H1 (cell line): Measurements from ENCODE around the gene SPEM3. TPM values are rescaled to one million over a fixed set of nuclear protein-coding genes. Genes with fewer than 3 reads are reported as not detected.

Experiments used
- CBX5 ChIP-seq: fragments of 300-800, 300-1000 bp; sonication (generic); IDR thresholded peaks from 2 replicates; pipeline ENCODE4 v1.7.1; 2016; ENCODE audit warnings: antibody characterized with exemption, low read length, low read depth
- EP300 ChIP-seq, 2 experiments: IDR thresholded peaks; 1 replicate in 1 of 2; 2 replicates in 1 of 2; pipeline ENCODE4 v1.6.1; 2011 to 2012; ENCODE audit warnings: low read depth in 2 of 2, low read length in 2 of 2, mild to moderate bottlenecking in 2 of 2, borderline replicate concordance in 1 of 2, inconsistent platforms in 1 of 2, moderate library complexity in 1 of 2
- EZH2 ChIP-seq: fragments of 200-600 bp; sonication (generic); IDR thresholded peaks from 2 replicates; pipeline ENCODE4 v1.7.1; 2012; ENCODE audit warnings: low read depth, mild to moderate bottlenecking, moderate library complexity, low read length, inconsistent platforms; ENCODE audit not compliant: severe bottlenecking
- JUN ChIP-seq: IDR thresholded peaks from 2 replicates; pipeline ENCODE4 v1.6.1; 2011; ENCODE audit warnings: low read depth, mild to moderate bottlenecking, improper control_type of control experiment, low read length
- NANOG ChIP-seq: IDR thresholded peaks from 2 replicates; pipeline ENCODE4 v1.6.1; 2011; ENCODE audit warnings: low read length, low read depth, mild to moderate bottlenecking, inconsistent platforms; ENCODE audit not compliant: insufficient read depth, poor library complexity, severe bottlenecking
- RBBP5 ChIP-seq: IDR thresholded peaks from 2 replicates; pipeline ENCODE4 v1.7.1; 2012; ENCODE audit warnings: low read depth, mild to moderate bottlenecking, inconsistent platforms, low read length, moderate library complexity, borderline replicate concordance
- TBP ChIP-seq: IDR thresholded peaks from 2 replicates; pipeline ENCODE4 v1.6.1; 2011; ENCODE audit warnings: low read depth, low read length, improper control_type of control experiment
- polyA plus RNA-seq, 7 experiments: library from polyadenylated mRNA; depleted of rRNA in 3 of 7; stranded (reverse) in 5 of 7; unstranded in 2 of 7; fragments of >200 nt in 5 of 7; fragments of 200-250 nt in 2 of 7; gene quantifications; 1 replicate in 5 of 7; 2 replicates in 1 of 7; 4 replicates in 1 of 7; pipeline versions ENCODE4 v1.2.1 to v1.2.3, GENCODE V29; 2011 to 2013; ENCODE audit warnings: missing spikeins in 2 of 7, mixed read lengths in 2 of 7
- total RNA-seq: library from RNA; stranded (reverse); fragmentation: NEBNext Ultra II Directional; extraction: Animal tissue kit (Norgen Biotek cat#: 25700); gene quantifications from 2 replicates; pipeline ENCODE4 v1.2.1, GENCODE V29; 2021
- TF ChIP-seq, protein P1 (sequence below): fragments of 300-600 bp; sonication (generic); IDR thresholded peaks from 2 replicates; pipeline ENCODE4 v1.7.1; 2012; ENCODE audit warnings: low read length, moderate library complexity, mild to moderate bottlenecking, inconsistent platforms; ENCODE audit not compliant: insufficient replicate concordance

Gene SPEM3
- total and polyA plus RNA-seq, 2 of the 8 experiments (the other 6 are each of a cell fraction or from before 2014, with no cell fraction given): 0.02 TPM; not detected in 1

DNA sequence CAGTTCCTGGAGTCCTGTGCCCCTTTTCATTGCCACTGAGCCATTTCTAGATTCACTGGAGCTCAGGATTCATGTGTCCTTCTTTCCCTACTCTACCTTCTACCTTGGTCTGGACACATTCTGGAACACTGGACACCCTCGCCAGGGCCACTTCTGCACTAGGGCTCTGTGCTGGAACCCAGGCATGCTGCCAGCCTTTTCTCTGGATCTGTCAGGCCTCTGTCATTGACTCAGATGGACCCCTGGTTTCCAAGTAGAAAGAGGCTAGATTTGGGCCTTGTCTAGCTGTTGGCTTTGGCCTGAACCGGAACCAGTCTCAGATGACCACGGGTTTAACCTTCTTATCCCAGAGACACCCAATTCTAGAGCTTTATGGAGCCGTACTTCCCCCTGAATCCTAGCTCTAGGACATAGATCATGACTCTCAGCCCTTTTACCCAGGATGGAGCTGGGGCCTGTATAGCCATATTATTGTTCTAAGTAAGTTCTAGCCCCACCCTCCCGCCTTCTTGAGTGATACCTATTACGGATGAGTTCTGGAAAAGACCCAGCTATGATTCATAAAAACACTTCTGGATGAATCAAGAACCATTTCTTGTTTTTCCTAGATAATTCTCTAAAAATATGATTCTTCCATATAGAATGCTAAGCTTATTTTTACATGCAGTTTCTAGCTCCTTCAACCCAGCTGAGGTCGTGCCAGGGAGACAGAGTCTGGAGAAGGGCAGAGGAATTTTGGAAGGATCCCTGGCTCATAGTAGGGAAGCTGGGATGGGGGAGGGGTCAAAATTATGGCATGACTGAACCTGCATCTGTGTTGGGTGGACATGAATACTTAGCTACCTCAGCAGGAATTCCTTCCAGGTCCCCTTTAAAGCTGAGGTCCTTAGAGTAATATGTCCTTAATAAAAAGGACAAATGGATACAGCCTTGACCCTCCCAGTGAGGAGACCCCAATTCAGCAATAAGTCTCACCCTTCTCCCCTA is 15.1 kb downstream of the SPEM3 start (continued):
- TF ChIP-seq, protein P1, sequence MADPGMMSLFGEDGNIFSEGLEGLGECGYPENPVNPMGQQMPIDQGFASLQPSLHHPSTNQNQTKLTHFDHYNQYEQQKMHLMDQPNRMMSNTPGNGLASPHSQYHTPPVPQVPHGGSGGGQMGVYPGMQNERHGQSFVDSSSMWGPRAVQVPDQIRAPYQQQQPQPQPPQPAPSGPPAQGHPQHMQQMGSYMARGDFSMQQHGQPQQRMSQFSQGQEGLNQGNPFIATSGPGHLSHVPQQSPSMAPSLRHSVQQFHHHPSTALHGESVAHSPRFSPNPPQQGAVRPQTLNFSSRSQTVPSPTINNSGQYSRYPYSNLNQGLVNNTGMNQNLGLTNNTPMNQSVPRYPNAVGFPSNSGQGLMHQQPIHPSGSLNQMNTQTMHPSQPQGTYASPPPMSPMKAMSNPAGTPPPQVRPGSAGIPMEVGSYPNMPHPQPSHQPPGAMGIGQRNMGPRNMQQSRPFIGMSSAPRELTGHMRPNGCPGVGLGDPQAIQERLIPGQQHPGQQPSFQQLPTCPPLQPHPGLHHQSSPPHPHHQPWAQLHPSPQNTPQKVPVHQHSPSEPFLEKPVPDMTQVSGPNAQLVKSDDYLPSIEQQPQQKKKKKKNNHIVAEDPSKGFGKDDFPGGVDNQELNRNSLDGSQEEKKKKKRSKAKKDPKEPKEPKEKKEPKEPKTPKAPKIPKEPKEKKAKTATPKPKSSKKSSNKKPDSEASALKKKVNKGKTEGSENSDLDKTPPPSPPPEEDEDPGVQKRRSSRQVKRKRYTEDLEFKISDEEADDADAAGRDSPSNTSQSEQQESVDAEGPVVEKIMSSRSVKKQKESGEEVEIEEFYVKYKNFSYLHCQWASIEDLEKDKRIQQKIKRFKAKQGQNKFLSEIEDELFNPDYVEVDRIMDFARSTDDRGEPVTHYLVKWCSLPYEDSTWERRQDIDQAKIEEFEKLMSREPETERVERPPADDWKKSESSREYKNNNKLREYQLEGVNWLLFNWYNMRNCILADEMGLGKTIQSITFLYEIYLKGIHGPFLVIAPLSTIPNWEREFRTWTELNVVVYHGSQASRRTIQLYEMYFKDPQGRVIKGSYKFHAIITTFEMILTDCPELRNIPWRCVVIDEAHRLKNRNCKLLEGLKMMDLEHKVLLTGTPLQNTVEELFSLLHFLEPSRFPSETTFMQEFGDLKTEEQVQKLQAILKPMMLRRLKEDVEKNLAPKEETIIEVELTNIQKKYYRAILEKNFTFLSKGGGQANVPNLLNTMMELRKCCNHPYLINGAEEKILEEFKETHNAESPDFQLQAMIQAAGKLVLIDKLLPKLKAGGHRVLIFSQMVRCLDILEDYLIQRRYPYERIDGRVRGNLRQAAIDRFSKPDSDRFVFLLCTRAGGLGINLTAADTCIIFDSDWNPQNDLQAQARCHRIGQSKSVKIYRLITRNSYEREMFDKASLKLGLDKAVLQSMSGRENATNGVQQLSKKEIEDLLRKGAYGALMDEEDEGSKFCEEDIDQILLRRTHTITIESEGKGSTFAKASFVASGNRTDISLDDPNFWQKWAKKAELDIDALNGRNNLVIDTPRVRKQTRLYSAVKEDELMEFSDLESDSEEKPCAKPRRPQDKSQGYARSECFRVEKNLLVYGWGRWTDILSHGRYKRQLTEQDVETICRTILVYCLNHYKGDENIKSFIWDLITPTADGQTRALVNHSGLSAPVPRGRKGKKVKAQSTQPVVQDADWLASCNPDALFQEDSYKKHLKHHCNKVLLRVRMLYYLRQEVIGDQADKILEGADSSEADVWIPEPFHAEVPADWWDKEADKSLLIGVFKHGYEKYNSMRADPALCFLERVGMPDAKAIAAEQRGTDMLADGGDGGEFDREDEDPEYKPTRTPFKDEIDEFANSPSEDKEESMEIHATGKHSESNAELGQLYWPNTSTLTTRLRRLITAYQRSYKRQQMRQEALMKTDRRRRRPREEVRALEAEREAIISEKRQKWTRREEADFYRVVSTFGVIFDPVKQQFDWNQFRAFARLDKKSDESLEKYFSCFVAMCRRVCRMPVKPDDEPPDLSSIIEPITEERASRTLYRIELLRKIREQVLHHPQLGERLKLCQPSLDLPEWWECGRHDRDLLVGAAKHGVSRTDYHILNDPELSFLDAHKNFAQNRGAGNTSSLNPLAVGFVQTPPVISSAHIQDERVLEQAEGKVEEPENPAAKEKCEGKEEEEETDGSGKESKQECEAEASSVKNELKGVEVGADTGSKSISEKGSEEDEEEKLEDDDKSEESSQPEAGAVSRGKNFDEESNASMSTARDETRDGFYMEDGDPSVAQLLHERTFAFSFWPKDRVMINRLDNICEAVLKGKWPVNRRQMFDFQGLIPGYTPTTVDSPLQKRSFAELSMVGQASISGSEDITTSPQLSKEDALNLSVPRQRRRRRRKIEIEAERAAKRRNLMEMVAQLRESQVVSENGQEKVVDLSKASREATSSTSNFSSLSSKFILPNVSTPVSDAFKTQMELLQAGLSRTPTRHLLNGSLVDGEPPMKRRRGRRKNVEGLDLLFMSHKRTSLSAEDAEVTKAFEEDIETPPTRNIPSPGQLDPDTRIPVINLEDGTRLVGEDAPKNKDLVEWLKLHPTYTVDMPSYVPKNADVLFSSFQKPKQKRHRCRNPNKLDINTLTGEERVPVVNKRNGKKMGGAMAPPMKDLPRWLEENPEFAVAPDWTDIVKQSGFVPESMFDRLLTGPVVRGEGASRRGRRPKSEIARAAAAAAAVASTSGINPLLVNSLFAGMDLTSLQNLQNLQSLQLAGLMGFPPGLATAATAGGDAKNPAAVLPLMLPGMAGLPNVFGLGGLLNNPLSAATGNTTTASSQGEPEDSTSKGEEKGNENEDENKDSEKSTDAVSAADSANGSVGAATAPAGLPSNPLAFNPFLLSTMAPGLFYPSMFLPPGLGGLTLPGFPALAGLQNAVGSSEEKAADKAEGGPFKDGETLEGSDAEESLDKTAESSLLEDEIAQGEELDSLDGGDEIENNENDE: no peak
- no peak for TF ChIP-seq EP300 (IDR thresholded peaks at IDR 0.05; ENCODE audit: borderline replicate concordance in 1 of 2, low read depth in 2 of 2, low read length in 2 of 2)
- TF ChIP-seq JUN: no peak
- no peak for TF ChIP-seq CBX5
- no peak for TF ChIP-seq RBBP5
- TF ChIP-seq EZH2: no peak
- no peak for TF ChIP-seq NANOG
- no peak for TF ChIP-seq TBP
